B cell (primary cell): Measurements from ENCODE around the gene TCAP. TPM values are rescaled to one million over a fixed set of nuclear protein-coding genes. Genes with fewer than 3 reads are reported as not detected.
A peak's percentile ranks its signal among the peaks of the same experiment; 100 is the strongest.

Experiments
- ATAC-seq: fragments of 200-7000 bp; cut with Tn5 transposase; one replicate; pipeline ENCODE4 v1.10.0; 2021; ENCODE audit warnings: low read depth, mild to moderate bottlenecking, moderate number of reproducible peaks, moderate library complexity
- CTCF ChIA-PET: fragments of 350-600 bp; sonication (Branson Sonifier 250); formaldehyde crosslinking; loops from one replicate; lab custom pipeline; 2021; ENCODE audit warnings: antibody characterized with exemption, inconsistent platforms; lab: Charles Lee
- POLR2A ChIA-PET: fragments of 350-600 bp; sonication (Branson Sonifier 250); formaldehyde crosslinking; loops from one replicate; lab custom pipeline; 2021; ENCODE audit warnings: antibody characterized with exemption; lab: Charles Lee
- DNase-seq: peaks from one replicate; pipeline ENCODE4 v3.0.0; 2013
- H2AFZ ChIP-seq: 2 replicates; pipeline ENCODE4 v1.6.1; 2012; ENCODE audit warnings: mild to moderate bottlenecking, low read depth, low read length; ENCODE audit not compliant: insufficient read depth, poor library complexity, severe bottlenecking
- H3K27ac ChIP-seq, 2 donors: 1 replicate in 1 of 2; 2 replicates in 1 of 2; pipeline ENCODE4 v1.5.1; 2012 to 2013; ENCODE audit warnings: low read length in 2 of 2, mild to moderate bottlenecking in 2 of 2, moderate library complexity in 1 of 2
- H3K27me3 ChIP-seq, 4 experiments: fragments of 200-600 bp in 1 of 4; sonication (generic) in 1 of 4; replicated peaks in 1 of 4; 1 replicate in 2 of 4; 2 replicates in 2 of 4; pipeline versions ENCODE4 v1.6.1 to v1.7.0; 2013 to 2016; ENCODE audit warnings: low read length in 3 of 4, mild to moderate bottlenecking in 2 of 4, mixed read lengths in 1 of 4, moderate library complexity in 1 of 4; ENCODE audit not compliant: insufficient read depth in 4 of 4, control insufficient read depth in 3 of 4; ENCODE audit errors: control extremely low read depth in 1 of 4
- H3K36me3 ChIP-seq, 2 experiments: replicated peaks in 1 of 2; 1 replicate in 1 of 2; 2 replicates in 1 of 2; pipeline versions ENCODE4 v1.6.1 to v1.7.1; 2013; ENCODE audit warnings: low read length in 1 of 2; ENCODE audit not compliant: insufficient read depth in 2 of 2, control insufficient read depth in 1 of 2; ENCODE audit errors: control extremely low read depth in 1 of 2, extremely low read depth in 1 of 2
- H3K4me1 ChIP-seq, 2 donors: fragments of 200-600 bp in 1 of 2; sonication (generic) in 1 of 2; 1 replicate in 1 of 2; 2 replicates in 1 of 2; pipeline versions ENCODE4 v1.5.1 to v1.6.1; 2013 to 2017; ENCODE audit warnings: low read length in 2 of 2; ENCODE audit not compliant: control insufficient read depth in 2 of 2, insufficient read depth in 2 of 2
- H3K4me2 ChIP-seq: replicated peaks from 2 replicates; pipeline ENCODE3; 2012; ENCODE audit warnings: mild to moderate bottlenecking, low read depth, low read length; ENCODE audit not compliant: poor library complexity, severe bottlenecking
- H3K4me3 ChIP-seq, 5 experiments: fragments of 200-600 bp in 1 of 5; sonication (generic) in 1 of 5; 1 replicate in 3 of 5; 2 replicates in 2 of 5; pipeline versions ENCODE4 v1.5.1 to v1.7.0; 2011 to 2016; ENCODE audit warnings: low read length in 4 of 5, mild to moderate bottlenecking in 4 of 5, low read depth in 2 of 5, control low read depth in 1 of 5, moderate library complexity in 1 of 5; ENCODE audit not compliant: insufficient read depth in 1 of 5; ENCODE audit errors: control extremely low read depth in 1 of 5, extremely low read depth in 1 of 5
- H3K79me2 ChIP-seq: fragments of 200-600 bp; sonication (generic); one replicate; pipeline ENCODE4 v1.6.0; 2016; ENCODE audit warnings: low read length; ENCODE audit not compliant: control insufficient read depth, insufficient read depth
- H3K9ac ChIP-seq: fragments of 200-600 bp; sonication (generic); 2 replicates; pipeline ENCODE4 v1.6.1; 2017; ENCODE audit warnings: mild to moderate bottlenecking, low read length, moderate library complexity
- H3K9me3 ChIP-seq, 3 donors: one replicate each; pipeline versions ENCODE4 v1.6.1 to v1.7.1; 2013; ENCODE audit warnings: low read length in 2 of 3; ENCODE audit not compliant: control insufficient read depth in 2 of 3, insufficient read depth in 1 of 3; ENCODE audit errors: control extremely low read depth in 1 of 3
- H4K20me1 ChIP-seq: 2 replicates; pipeline ENCODE4 v1.6.0; 2012; ENCODE audit warnings: mild to moderate bottlenecking, low read length; ENCODE audit not compliant: insufficient read depth, control insufficient read depth, poor library complexity, severe bottlenecking
- H3K27ac Mint-ChIP-seq: one replicate; pipeline ENCODE4 v1.8.0; 2021; ENCODE audit warnings: mixed read lengths
- H3K27me3 Mint-ChIP-seq: one replicate; pipeline ENCODE4 v1.8.0; 2021; ENCODE audit warnings: mixed read lengths
- H3K4me1 Mint-ChIP-seq: one replicate; pipeline ENCODE4 v1.8.0; 2021; ENCODE audit warnings: mixed read lengths
- H3K4me3 Mint-ChIP-seq: one replicate; pipeline ENCODE4 v1.8.0; 2021; ENCODE audit warnings: mixed read lengths
- H3K9me3 Mint-ChIP-seq: one replicate; pipeline ENCODE4 v1.8.0; 2022; ENCODE audit warnings: mixed read lengths; ENCODE audit not compliant: insufficient read depth
- EZH2 ChIP-seq: IDR thresholded peaks from 2 replicates; pipeline ENCODE4 v1.6.1; 2012; ENCODE audit warnings: borderline replicate concordance, low read depth, mild to moderate bottlenecking, moderate library complexity, low read length; ENCODE audit not compliant: insufficient read depth, poor library complexity, severe bottlenecking
- WGBS: methylation state at CpG from one replicate; pipeline ENCODE4 v1.1.5; 2013; ENCODE audit warnings: missing lambda C conversion rate; ENCODE audit not compliant: insufficient coverage; 5-methylcytosine and 5-hydroxymethylcytosine counted together
- intact Hi-C: fragments of 100-400 bp; cut with micrococcal nuclease; formaldehyde crosslinking; loops from one replicate; pipeline ENCODE4 v1.10.0; 2022
- polyA plus RNA-seq: library from polyadenylated mRNA; depleted of rRNA; stranded (reverse); fragments of >200 nt; gene quantifications from 2 replicates; pipeline ENCODE4 v1.2.3, GENCODE V29; 2012
- total RNA-seq, 2 donors: library from RNA; stranded (reverse); fragments of 120-200 nt in 1 of 2; gene quantifications; 1 replicate in 1 of 2; 2 replicates in 1 of 2; pipeline versions ENCODE4 v1.2.3 to v1.2.4, GENCODE V29; 2013 to 2022
- TF ChIP-seq, protein P1 (sequence below): fragments of 200-600 bp; IDR thresholded peaks from one replicate; pipeline ENCODE4 v1.8.0; 2022; ENCODE audit warnings: antibody characterized with exemption, mild to moderate bottlenecking

The TCAP gene
- total and polyA plus RNA-seq, 2 donors (not counting 1 experiment from before 2014, with no cell fraction given): 3.8 to 5.1 TPM

DNA sequence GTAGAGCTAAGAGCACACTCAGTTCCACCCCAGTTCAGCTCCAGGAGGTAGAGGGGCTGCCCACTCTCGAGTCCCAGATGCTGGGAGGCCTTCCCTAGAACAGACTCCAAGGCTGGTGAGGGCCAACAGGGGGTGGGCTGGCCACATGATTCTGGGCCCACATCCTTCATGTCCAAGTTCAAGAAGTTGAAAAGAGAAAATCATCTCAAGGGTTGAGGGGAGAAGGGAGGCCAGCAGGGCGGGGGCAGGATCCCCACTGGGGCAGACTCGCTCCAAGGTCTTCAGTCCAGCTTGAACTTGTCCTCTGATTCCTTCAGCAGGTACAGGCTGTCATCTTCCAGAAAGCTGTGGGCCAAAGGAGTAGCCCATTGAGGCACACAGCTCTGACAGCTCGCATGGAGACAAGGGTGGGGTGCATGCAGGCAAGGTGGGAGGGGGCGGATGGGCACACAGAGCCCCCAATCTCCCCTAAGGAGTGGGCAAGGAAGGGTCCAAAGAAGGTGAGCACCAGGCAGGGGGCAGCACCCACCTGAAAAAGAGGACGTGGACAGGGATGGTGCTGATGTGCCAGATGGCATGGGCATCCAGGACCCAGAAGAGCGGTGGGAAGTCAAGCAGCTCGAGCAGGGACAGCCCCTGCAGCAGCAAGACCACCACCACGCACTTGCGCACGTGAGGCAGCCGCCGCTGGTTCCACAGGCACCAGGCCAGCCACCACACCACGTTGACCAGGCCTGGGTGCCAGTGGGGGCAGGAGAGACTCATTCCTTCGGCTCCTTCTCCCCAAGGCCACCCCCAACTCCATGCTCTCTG, 7.6 kb downstream of the TCAP start:
- Histone ChIP-seq H3K9me3 (peaks cover 0 to 3% (median 0%) of the 10 kb centered on the region in 3 donors), H3K27ac (no peak overlapping the region), H2AFZ (no peak overlapping the region), H3K4me2 (peak overlapping the region; percentile 54), H3K79me2 (no peaks in the 10 kb centered on the region), H3K4me3 (no peak overlapping the region), H4K20me1 (no peaks in the 10 kb centered on the region), H3K27me3 (peaks cover 0 to 22% (median under 1%) of the 10 kb centered on the region in 4 experiments), H3K36me3 (no peaks in the 10 kb centered on the region), H3K4me1 (peaks cover 57 to 70% of the 10 kb centered on the region in 2 donors), H3K9ac (no peak overlapping the region)
- WGBS: 83% methylated on average over 12 of the region's 15 CpGs
- peaks cover 57% of the 10 kb centered on the region for H3K4me1 Mint-ChIP-seq
- peak overlapping the region; percentile 61 for H3K27ac Mint-ChIP-seq
- intact Hi-C loops: no loop called here
- ATAC-seq (no peak), DNase-seq (peak; percentile 18)
- no peak overlapping the region for H3K4me3 Mint-ChIP-seq
- TF ChIP-seq EZH2: no peak
- TF ChIP-seq, protein P1, sequence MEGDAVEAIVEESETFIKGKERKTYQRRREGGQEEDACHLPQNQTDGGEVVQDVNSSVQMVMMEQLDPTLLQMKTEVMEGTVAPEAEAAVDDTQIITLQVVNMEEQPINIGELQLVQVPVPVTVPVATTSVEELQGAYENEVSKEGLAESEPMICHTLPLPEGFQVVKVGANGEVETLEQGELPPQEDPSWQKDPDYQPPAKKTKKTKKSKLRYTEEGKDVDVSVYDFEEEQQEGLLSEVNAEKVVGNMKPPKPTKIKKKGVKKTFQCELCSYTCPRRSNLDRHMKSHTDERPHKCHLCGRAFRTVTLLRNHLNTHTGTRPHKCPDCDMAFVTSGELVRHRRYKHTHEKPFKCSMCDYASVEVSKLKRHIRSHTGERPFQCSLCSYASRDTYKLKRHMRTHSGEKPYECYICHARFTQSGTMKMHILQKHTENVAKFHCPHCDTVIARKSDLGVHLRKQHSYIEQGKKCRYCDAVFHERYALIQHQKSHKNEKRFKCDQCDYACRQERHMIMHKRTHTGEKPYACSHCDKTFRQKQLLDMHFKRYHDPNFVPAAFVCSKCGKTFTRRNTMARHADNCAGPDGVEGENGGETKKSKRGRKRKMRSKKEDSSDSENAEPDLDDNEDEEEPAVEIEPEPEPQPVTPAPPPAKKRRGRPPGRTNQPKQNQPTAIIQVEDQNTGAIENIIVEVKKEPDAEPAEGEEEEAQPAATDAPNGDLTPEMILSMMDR: no peak
- H3K9me3 Mint-ChIP-seq: no peaks in the 10 kb centered on the region
- H3K27me3 Mint-ChIP-seq: peaks cover 15% of the 10 kb centered on the region
- ChIA-PET CTCF (interaction anchor here (0.6 to 8.7 kb wide), 14 partner anchors 7 to 290 kb away, joined by 3 to 109 read pairs (median 4); partner anchors contain the start of genes GSDMA, MIEN1 and PGAP3), POLR2A (interaction anchor here (0.9 kb wide), 1 partner anchor 28 kb away, joined by 3 read pairs; no protein-coding TSS in a partner anchor)
